Keratinocyte (primary cell): ENCODE data around the gene KCNC1.

Experiments used
- EZH2 ChIP-seq: IDR thresholded peaks from one replicate; pipeline ENCODE4 v1.6.1; 2012; ENCODE audit warnings: inconsistent platforms, mild to moderate bottlenecking, low read length, moderate library complexity
- TF ChIP-seq, protein P1 (sequence below), 3 experiments: IDR thresholded peaks in 1 of 3; conservative IDR thresholded peaks in 1 of 3; optimal IDR thresholded peaks in 1 of 3; 2 replicates in 2 of 3; 3 replicates in 1 of 3; pipeline versions ENCODE3 to v1.5.1; 2011; ENCODE audit warnings: low read length in 3 of 3, mild to moderate bottlenecking in 3 of 3, moderate library complexity in 2 of 3, control low read depth in 1 of 3, inconsistent platforms in 1 of 3; ENCODE audit not compliant: insufficient read depth in 2 of 3; ENCODE audit errors: extremely low read depth in 1 of 3

DNA sequence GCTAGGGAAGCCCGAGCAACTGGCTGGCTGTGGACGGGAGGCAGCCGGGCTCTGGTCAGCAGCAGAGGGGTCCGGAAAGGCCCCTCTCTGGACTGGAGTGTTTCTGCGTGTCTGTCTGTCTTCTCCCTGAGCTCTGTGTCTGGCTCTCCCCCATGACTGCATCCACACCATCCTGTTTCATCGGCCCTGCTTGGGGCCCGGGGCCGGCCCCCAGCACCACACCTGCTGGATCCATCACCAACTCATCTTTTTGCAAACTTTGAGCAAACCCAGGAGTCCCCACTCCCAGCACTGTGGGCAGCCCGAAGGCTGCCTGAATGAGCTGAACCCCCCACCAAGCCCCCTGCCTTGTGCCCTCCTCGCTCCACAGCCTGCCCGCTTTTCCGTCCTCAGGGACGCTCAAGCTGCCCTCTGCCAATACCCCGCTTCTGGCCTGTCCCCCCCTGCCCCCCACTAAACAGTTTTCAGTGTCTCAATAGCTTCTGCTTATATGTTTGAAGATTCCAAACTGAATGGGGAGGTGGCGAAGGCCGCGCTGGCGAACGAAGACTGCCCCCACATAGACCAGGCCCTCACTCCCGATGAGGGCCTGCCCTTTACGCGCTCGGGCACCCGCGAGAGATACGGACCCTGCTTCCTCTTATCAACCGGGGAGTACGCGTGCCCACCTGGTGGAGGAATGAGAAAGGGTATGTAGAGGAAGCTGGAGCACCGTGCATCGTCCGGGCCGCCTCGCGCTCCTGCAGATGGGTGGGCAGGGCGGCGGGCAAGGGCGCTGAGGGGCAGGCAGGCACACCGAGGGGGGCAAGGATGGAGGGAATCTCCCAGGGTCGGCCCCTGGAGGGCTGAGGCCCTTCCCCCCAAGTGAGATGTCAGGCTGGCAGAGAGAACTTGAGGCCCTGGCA is 44.6 kb downstream of the KCNC1 start:
- TF ChIP-seq, protein P1, sequence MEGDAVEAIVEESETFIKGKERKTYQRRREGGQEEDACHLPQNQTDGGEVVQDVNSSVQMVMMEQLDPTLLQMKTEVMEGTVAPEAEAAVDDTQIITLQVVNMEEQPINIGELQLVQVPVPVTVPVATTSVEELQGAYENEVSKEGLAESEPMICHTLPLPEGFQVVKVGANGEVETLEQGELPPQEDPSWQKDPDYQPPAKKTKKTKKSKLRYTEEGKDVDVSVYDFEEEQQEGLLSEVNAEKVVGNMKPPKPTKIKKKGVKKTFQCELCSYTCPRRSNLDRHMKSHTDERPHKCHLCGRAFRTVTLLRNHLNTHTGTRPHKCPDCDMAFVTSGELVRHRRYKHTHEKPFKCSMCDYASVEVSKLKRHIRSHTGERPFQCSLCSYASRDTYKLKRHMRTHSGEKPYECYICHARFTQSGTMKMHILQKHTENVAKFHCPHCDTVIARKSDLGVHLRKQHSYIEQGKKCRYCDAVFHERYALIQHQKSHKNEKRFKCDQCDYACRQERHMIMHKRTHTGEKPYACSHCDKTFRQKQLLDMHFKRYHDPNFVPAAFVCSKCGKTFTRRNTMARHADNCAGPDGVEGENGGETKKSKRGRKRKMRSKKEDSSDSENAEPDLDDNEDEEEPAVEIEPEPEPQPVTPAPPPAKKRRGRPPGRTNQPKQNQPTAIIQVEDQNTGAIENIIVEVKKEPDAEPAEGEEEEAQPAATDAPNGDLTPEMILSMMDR (optimal IDR thresholded peaks at IDR 0.05 in 1 of 3, IDR thresholded peaks at IDR 0.05 in 1 of 3, conservative IDR thresholded peaks at IDR 0.05 in 1 of 3; ENCODE audit: extremely low read depth in 1 of 3, insufficient read depth in 2 of 3, low read length in 3 of 3), result no peak
- TF ChIP-seq EZH2, result no peak
